GM23248 (cell line): ENCODE results near the gene CFAP97D2.

Experiments used
- EZH2 ChIP-seq: fragments of 200-600 bp; sonication (generic); IDR thresholded peaks from 2 replicates; pipeline ENCODE4 v1.6.1; 2018; ENCODE audit warnings: antibody characterized with exemption, mild to moderate bottlenecking; ENCODE audit not compliant: insufficient read depth, poor library complexity, severe bottlenecking
- EZH2phosphoT487 ChIP-seq: fragments of 200-600 bp; sonication (generic); IDR thresholded peaks from 2 replicates; pipeline ENCODE4 v1.6.1; 2018; ENCODE audit warnings: antibody characterized with exemption, moderate library complexity, mild to moderate bottlenecking, low read depth; ENCODE audit not compliant: insufficient read depth

GRCh38 chr13:114230117-114230516, 51.1 kb downstream of the CFAP97D2 start:
- TF ChIP-seq EZH2 = no peak
- no peak for TF ChIP-seq EZH2phosphoT487
